WTC11 (cell line): Measurements from ENCODE around the gene CTNNA3.

Source experiments
- ATF1 ChIP-seq: sonication (generic); formaldehyde crosslinking; IDR thresholded peaks from 2 replicates; pipeline ENCODE4 v1.8.1; 2023; ENCODE audit warnings: mild to moderate bottlenecking, moderate library complexity, missing genetic modification reagents
- ELF4 ChIP-seq: sonication (generic); formaldehyde crosslinking; IDR thresholded peaks from 2 replicates; pipeline ENCODE4 v1.8.1; 2022; ENCODE audit warnings: low read depth, mild to moderate bottlenecking, moderate library complexity, missing genetic modification reagents
- ESRRA ChIP-seq: sonication (generic); formaldehyde crosslinking; IDR thresholded peaks from 2 replicates; pipeline ENCODE4 v1.8.1; 2022; ENCODE audit warnings: mild to moderate bottlenecking, missing genetic modification reagents, borderline replicate concordance
- OVOL2 ChIP-seq: fragments of 250-450 bp; sonication (Bioruptor Pico); IDR thresholded peaks from 2 replicates; pipeline ENCODE4 v1.9.0; 2021; ENCODE audit warnings: mild to moderate bottlenecking, borderline replicate concordance
- PRRX2 ChIP-seq: fragments of 250-450 bp; sonication (Bioruptor Pico); IDR thresholded peaks from 2 replicates; pipeline ENCODE4 v1.8.0; 2021; ENCODE audit warnings: mild to moderate bottlenecking
- ZNF263 ChIP-seq: sonication (generic); formaldehyde crosslinking; IDR thresholded peaks from 2 replicates; pipeline ENCODE4 v1.8.1; 2022; ENCODE audit warnings: low read depth, mild to moderate bottlenecking, moderate library complexity, missing genetic modification reagents
- TF ChIP-seq, protein P1 (sequence below): sonication (generic); formaldehyde crosslinking; IDR thresholded peaks from 2 replicates; pipeline ENCODE4 v1.8.1; 2023; ENCODE audit warnings: mild to moderate bottlenecking, missing genetic modification reagents
- TF ChIP-seq, protein P2 (sequence below): sonication (generic); formaldehyde crosslinking; IDR thresholded peaks from 2 replicates; pipeline ENCODE4 v1.8.0; 2022; ENCODE audit warnings: mild to moderate bottlenecking, missing genetic modification reagents
- TF ChIP-seq, protein P3 (sequence below): sonication (generic); formaldehyde crosslinking; IDR thresholded peaks from 2 replicates; pipeline ENCODE4 v1.8.1; 2023; ENCODE audit warnings: mild to moderate bottlenecking, missing genetic modification reagents
- TF ChIP-seq, protein P4 (sequence below): fragments of 200-600 bp; IDR thresholded peaks from 2 replicates; pipeline ENCODE4 v1.8.0; 2022; ENCODE audit warnings: antibody characterized with exemption
- TF ChIP-seq, protein P5 (sequence below): sonication (generic); formaldehyde crosslinking; IDR thresholded peaks from 2 replicates; pipeline ENCODE4 v1.8.1; 2023; ENCODE audit warnings: mild to moderate bottlenecking, missing genetic modification reagents, moderate library complexity
- TF ChIP-seq, protein P6 (sequence below): fragments of 250-450 bp; sonication (Bioruptor Pico); IDR thresholded peaks from 2 replicates; pipeline ENCODE4 v1.9.0; 2021; ENCODE audit warnings: moderate library complexity, mild to moderate bottlenecking, inconsistent platforms, borderline replicate concordance

DNA sequence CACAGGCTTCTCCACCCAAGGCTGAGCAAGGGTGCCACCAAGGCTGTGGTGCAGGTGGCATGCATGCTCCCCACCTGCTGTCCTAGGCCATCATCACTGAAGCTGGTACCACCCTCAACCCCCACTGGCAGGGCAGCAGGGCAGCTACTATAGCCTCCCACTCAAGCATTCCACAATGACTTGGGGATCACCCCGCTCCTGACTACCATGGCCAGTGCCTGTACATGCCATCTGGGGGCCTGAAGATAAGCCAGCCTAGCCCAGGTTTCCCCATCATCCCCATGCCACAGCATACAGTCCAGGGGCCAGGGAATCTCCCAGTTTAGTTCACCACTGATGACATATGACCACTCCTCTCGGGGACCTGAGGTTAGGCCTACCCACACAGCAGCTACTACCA is 1281.1 kb downstream of the CTNNA3 start:
- TF ChIP-seq, protein P1, sequence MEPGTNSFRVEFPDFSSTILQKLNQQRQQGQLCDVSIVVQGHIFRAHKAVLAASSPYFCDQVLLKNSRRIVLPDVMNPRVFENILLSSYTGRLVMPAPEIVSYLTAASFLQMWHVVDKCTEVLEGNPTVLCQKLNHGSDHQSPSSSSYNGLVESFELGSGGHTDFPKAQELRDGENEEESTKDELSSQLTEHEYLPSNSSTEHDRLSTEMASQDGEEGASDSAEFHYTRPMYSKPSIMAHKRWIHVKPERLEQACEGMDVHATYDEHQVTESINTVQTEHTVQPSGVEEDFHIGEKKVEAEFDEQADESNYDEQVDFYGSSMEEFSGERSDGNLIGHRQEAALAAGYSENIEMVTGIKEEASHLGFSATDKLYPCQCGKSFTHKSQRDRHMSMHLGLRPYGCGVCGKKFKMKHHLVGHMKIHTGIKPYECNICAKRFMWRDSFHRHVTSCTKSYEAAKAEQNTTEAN, result no peak
- TF ChIP-seq, protein P2, sequence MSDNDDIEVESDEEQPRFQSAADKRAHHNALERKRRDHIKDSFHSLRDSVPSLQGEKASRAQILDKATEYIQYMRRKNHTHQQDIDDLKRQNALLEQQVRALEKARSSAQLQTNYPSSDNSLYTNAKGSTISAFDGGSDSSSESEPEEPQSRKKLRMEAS (CRISPR knock-in tag), result no peak
- TF ChIP-seq, protein P3, sequence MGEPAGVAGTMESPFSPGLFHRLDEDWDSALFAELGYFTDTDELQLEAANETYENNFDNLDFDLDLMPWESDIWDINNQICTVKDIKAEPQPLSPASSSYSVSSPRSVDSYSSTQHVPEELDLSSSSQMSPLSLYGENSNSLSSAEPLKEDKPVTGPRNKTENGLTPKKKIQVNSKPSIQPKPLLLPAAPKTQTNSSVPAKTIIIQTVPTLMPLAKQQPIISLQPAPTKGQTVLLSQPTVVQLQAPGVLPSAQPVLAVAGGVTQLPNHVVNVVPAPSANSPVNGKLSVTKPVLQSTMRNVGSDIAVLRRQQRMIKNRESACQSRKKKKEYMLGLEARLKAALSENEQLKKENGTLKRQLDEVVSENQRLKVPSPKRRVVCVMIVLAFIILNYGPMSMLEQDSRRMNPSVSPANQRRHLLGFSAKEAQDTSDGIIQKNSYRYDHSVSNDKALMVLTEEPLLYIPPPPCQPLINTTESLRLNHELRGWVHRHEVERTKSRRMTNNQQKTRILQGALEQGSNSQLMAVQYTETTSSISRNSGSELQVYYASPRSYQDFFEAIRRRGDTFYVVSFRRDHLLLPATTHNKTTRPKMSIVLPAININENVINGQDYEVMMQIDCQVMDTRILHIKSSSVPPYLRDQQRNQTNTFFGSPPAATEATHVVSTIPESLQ, result no peak
- TF ChIP-seq, protein P4, sequence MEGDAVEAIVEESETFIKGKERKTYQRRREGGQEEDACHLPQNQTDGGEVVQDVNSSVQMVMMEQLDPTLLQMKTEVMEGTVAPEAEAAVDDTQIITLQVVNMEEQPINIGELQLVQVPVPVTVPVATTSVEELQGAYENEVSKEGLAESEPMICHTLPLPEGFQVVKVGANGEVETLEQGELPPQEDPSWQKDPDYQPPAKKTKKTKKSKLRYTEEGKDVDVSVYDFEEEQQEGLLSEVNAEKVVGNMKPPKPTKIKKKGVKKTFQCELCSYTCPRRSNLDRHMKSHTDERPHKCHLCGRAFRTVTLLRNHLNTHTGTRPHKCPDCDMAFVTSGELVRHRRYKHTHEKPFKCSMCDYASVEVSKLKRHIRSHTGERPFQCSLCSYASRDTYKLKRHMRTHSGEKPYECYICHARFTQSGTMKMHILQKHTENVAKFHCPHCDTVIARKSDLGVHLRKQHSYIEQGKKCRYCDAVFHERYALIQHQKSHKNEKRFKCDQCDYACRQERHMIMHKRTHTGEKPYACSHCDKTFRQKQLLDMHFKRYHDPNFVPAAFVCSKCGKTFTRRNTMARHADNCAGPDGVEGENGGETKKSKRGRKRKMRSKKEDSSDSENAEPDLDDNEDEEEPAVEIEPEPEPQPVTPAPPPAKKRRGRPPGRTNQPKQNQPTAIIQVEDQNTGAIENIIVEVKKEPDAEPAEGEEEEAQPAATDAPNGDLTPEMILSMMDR, result no peak
- TF ChIP-seq ATF1 (no peak), OVOL2 (no peak), ZNF263 (CRISPR knock-in tag) (no peak), ESRRA (CRISPR knock-in tag) (no peak), PRRX2 (no peak), ELF4 (CRISPR knock-in tag) (no peak)
- TF ChIP-seq, protein P5, sequence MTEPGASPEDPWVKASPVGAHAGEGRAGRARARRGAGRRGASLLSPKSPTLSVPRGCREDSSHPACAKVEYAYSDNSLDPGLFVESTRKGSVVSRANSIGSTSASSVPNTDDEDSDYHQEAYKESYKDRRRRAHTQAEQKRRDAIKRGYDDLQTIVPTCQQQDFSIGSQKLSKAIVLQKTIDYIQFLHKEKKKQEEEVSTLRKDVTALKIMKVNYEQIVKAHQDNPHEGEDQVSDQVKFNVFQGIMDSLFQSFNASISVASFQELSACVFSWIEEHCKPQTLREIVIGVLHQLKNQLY (CRISPR knock-in tag), result no peak
- TF ChIP-seq, protein P6, sequence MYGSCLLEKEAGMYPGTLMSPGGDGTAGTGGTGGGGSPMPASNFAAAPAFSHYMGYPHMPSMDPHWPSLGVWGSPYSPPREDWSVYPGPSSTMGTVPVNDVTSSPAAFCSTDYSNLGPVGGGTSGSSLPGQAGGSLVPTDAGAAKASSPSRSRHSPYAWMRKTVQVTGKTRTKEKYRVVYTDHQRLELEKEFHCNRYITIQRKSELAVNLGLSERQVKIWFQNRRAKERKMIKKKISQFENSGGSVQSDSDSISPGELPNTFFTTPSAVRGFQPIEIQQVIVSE (CRISPR knock-in tag), result no peak
